Measurements from ENCODE around the gene NHS. TPM values are rescaled to one million over a fixed set of nuclear protein-coding genes. Genes with fewer than 3 reads are reported as not detected.

Gene NHS
- total and polyA plus RNA-seq, 2 of the 13 experiments (the other 11 are each of a cell fraction or from before 2014, with no cell fraction given), result 0.02 TPM; not detected in 1

- H3K36me3 ChIP-seq (replicated peaks in 1 of 2; ENCODE audit: control insufficient read depth in 1 of 2, insufficient read depth in 2 of 2, low read length in 2 of 2), result no peaks in the 10 kb centered on the region
- TF ChIP-seq IRF2 (CRISPR knock-in tag; IDR thresholded peaks at IDR 0.05) (no peak), UBTF (CRISPR knock-in tag; IDR thresholded peaks at IDR 0.05) (no peak), BHLHE40 (IDR thresholded peaks at IDR 0.05; ENCODE audit: low read length) (no peak)
- intact Hi-C loops (cut with micrococcal nuclease; ENCODE audit: unreplicated experiment), result no loop called here
- ATAC-seq, result no peak
- H3K79me2 ChIP-seq (ENCODE audit: insufficient read depth, low read length), result no peaks in the 10 kb centered on the region
- no peak overlapping the region for H2AFZ ChIP-seq (ENCODE audit: low read length)
- no peaks in the 10 kb centered on the region for H3K27me3 ChIP-seq (ENCODE audit: control insufficient read depth in 1 of 2, insufficient read depth in 2 of 2, low read length in 2 of 2)
- H3K4me3 ChIP-seq (replicated peaks in 1 of 3; ENCODE audit: insufficient read depth in 1 of 3, low read depth in 2 of 3, low read length in 3 of 3), result no peak overlapping the region
- no peak overlapping the region for H3K4me2 ChIP-seq (ENCODE audit: low read depth, low read length)
- in situ Hi-C loops (cut with HindIII; ENCODE audit: extremely low pct_ligation_motif_present, low pct_unique_long_range_greater_than_20kb), result no loop called here
- no peak for FAIRE-seq
- H3K4me1 ChIP-seq (ENCODE audit: insufficient read depth, low read length), result no peaks in the 10 kb centered on the region
- POLR2A ChIA-PET, result no interaction called here
- no peak for DNase-seq (ENCODE audit: low spot score)
- no TSS peak for BruUV-seq (replicated peaks)
- no peak overlapping the region for H3K27ac ChIP-seq (ENCODE audit: extremely low read length, insufficient read depth, low read length)
- no peak overlapping the region for H3K9ac ChIP-seq (ENCODE audit: insufficient read depth, low read depth, low read length)
- H3K9me3 ChIP-seq (ENCODE audit: low read length), result no peaks in the 10 kb centered on the region
- no peaks in the 10 kb centered on the region for H4K20me1 ChIP-seq (ENCODE audit: insufficient read depth, low read length)
- CTCF ChIA-PET (ENCODE audit: low intra/inter-chr PET ratio, low total read pairs), result no interaction called here
- WGBS (ENCODE audit: low lambda C conversion rate), result 45% methylated on average over 4 of the region's 8 CpGs
Measured at GRCh38 chrX:17525762-17526555, 151.0 kb downstream of the NHS start.

- POLR2A ChIA-PET, result no interaction called here
- ATAC-seq (no peak), FAIRE-seq (no peak), DNase-seq (ENCODE audit: low spot score) (no peak)
- no peak for TF ChIP-seq PAX8 (CRISPR knock-in tag; IDR thresholded peaks at IDR 0.05; ENCODE audit: borderline replicate concordance)
- no peak for TF ChIP-seq NKX3-1 (CRISPR knock-in tag; IDR thresholded peaks at IDR 0.05)
- WGBS (ENCODE audit: low lambda C conversion rate), result 31% methylated on average over 4 of the region's 5 CpGs
- H3K4me3 ChIP-seq (replicated peaks in 1 of 3; ENCODE audit: insufficient read depth in 1 of 3, low read depth in 2 of 3, low read length in 3 of 3), result no peak overlapping the region
- no peak overlapping the region for H3K27ac ChIP-seq (ENCODE audit: extremely low read length, insufficient read depth, low read length)
- in situ Hi-C loops (cut with HindIII; ENCODE audit: extremely low pct_ligation_motif_present, low pct_unique_long_range_greater_than_20kb) (no loop called here), intact Hi-C loops (cut with micrococcal nuclease; ENCODE audit: unreplicated experiment) (no loop called here)
- no peaks in the 10 kb centered on the region for H3K9me3 ChIP-seq (ENCODE audit: low read length)
- no peak overlapping the region for H3K4me2 ChIP-seq (ENCODE audit: low read depth, low read length)
- no peaks in the 10 kb centered on the region for H3K27me3 ChIP-seq (ENCODE audit: control insufficient read depth in 1 of 2, insufficient read depth in 2 of 2, low read length in 2 of 2)
- no peaks in the 10 kb centered on the region for H3K36me3 ChIP-seq (replicated peaks in 1 of 2; ENCODE audit: control insufficient read depth in 1 of 2, insufficient read depth in 2 of 2, low read length in 2 of 2)
- H3K79me2 ChIP-seq (ENCODE audit: insufficient read depth, low read length), result no peaks in the 10 kb centered on the region
- no peak overlapping the region for H3K9ac ChIP-seq (ENCODE audit: insufficient read depth, low read depth, low read length)
- H3K4me1 ChIP-seq (ENCODE audit: insufficient read depth, low read length), result no peaks in the 10 kb centered on the region
- BruUV-seq (replicated peaks), result no TSS peak
- H2AFZ ChIP-seq (ENCODE audit: low read length), result no peak overlapping the region
- H4K20me1 ChIP-seq (ENCODE audit: insufficient read depth, low read length), result no peaks in the 10 kb centered on the region
- CTCF ChIA-PET (ENCODE audit: low intra/inter-chr PET ratio, low total read pairs), result no interaction called here
Measured at GRCh38 chrX:17527135-17527701, 152.2 kb downstream of the NHS start.
